NOMO-1 treated with DMSO at 0.1 percent for 48 hours (cell line): ENCODE data around the gene KHDC4.
A peak's percentile ranks its signal among the peaks of the same experiment; 100 is the strongest.
"Not testable (repeated sequence)": the region's sequence is repeated elsewhere in the genome, so short reads cannot be mapped to it uniquely, and the experiment has no call there.

ENCODE experiments used
- DNase-seq: peaks from one replicate; lab custom pipeline; 2025; ENCODE audit not compliant: unreplicated experiment; lab: John Stamatoyannopoulos, UW

KHDC4 gene

DNA sequence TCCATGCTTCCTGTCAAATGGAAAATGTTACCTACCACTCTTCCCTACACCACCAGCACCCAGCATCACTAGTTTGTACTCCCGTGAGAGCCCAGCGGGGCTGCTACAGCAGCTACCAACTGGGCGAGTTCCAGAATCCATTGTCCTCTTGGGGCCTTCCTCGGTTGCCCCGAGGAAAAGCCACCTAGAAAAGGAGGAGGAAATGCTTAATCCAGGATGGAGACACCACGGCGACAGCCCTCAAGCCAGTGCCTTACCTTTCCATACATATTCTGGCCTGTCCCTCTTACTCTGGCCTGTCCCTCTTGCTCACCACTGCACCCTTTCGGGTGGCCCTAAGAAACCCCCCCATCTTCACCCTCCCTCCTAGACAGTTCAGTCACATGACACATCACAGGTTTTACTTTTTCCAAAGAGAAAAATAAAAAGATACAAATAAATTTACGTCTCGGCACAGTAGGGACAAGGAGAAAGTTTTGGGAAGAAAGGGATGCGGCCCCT lies 23.5 kb downstream of the KHDC4 start:
- DNase-seq, result no peak

GRCh38 chr1:155909894-155910293 lies 24.3 kb downstream of the KHDC4 start:
- DNase-seq, result peak; percentile 85

GRCh38 chr1:155904261-155904660 lies 30.0 kb downstream of the KHDC4 start:
- DNase-seq, result no peak

- no peak for DNase-seq
These were observed 34.1 kb downstream of the KHDC4 start for GRCh38 chr1:155900161-155900560.

- DNase-seq, result no peak
These were observed 34.5 kb downstream of the KHDC4 start for GRCh38 chr1:155899683-155900082.

- DNase-seq, result no peak
These were observed 35.3 kb downstream of the KHDC4 start for GRCh38 chr1:155898888-155899287.

GRCh38 chr1:155897746-155898145 lies 36.5 kb downstream of the KHDC4 start:
- DNase-seq, result no peak

- not testable (repeated sequence) for DNase-seq
These were observed 37.7 kb downstream of the KHDC4 start for GRCh38 chr1:155896476-155896875.

- not testable (repeated sequence) for DNase-seq
These were observed 38.6 kb downstream of the KHDC4 start for GRCh38 chr1:155895617-155896016.

DNA sequence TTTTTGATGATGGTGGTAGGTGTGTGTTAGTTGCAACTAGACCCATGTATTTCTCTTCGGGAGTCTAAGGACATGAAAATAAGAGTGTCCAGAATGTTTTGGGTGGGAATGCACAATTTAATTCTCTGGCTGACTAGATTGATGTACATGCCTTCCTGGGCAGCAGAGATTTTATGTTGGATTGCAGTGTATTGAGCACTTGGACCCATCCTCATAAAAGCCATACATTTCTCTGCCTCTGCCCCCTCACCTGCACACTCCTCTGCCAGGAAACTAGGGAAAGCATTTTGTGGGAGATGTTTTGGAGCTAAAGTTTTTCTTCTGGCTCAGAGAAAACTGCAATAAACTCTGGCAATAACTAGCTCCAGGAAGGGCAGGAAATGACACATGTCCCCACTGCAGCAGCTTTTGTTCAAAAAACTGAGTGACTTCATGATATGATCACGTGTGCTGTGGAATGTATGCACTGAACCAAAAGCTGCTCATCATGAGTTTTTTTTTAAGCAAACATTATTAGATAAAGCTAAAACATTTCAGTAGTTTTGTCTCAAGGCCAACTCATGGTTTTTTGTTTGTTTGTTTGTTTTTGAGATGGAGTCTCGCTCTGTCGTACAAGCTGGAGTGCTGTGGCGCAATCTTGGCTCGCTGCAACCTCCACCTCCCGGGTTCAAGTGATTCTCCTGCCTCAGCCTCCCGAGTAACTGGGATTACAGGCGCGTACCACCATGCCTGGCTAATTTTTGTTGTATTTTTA lies 40.6 kb downstream of the KHDC4 start:
- peak; percentile 39 for DNase-seq

DNA sequence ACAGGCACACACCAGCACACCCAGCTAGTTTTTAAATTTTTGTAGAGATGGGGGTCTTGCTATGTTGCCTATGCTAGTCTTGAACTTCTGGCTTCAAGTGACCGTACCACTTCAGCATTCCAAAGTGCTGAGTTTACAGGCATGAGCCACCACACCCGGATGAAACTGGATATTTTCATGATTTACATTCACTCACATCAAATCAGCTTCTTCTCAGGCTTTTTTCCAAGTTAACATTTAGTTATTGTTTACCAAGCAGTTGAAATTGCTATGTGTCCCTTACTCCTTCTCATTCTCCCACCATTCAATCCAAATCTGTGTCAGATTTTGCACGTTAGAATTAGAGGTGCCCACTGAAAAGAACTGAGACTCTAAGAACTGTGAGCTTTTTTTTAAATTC lies 41.4 kb downstream of the KHDC4 start:
- DNase-seq, result no peak

DNA sequence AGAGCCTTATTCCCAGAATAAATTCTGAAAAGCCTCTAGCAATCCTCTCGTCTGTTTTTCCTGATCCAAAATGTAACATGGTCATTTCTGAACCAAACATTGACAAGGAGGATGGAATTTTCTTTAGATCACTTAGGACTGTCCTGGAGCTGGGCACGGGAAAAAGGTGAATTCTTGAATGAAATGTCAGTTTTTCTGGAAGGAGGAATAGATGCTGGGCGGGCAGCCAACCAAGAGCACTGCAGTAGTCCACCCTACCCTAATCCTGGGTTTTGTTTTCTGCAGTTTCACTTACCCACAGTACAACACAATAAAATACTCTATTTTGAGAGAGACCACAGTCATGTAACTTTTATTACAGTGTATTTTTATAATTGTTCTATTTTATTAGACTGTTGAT lies 44.0 kb downstream of the KHDC4 start:
- DNase-seq, result no peak

DNA sequence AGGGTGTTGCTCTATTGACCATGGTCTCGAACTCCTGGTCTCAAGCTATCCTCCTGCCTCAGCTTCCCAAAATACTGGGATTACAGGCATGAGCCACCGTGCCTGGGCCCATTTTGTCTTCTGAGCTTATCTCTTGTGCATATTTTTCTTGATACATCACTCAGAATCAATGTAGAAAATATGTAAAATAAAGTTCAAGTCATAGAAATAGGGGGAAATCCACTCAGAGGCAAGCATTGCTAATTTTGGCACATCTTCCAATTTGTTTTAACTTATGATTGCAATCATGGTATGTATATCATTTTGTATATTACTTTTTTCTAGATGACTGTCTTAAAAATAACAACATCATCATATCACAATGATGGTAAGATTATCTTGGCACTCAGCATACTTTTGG lies 44.6 kb downstream of the KHDC4 start:
- no peak for DNase-seq

- no peak for DNase-seq
These were observed 45.7 kb downstream of the KHDC4 start for GRCh38 chr1:155888481-155888880.

DNA sequence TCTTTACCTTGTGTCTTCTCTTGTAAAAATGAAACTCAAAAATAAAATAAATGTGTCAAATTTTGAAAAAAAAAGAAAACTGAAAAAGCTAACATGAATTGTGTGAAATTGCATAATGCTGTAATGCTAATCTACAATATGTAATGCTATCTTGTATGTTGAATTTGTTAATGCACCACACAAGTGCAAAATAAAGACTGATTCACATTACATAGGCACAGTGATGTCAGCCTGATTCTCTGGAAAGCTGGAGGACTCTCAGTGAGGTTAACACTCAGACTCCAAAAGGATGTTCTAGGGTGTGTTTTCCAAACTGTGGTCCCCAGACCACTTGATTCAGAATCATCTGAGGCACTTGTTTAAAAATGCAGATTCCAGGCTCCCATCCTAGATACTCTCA lies 49.2 kb downstream of the KHDC4 start:
- DNase-seq, result no peak

GRCh38 chr1:155884031-155884960 lies 49.9 kb downstream of the KHDC4 start:
- DNase-seq, result no peak

DNA sequence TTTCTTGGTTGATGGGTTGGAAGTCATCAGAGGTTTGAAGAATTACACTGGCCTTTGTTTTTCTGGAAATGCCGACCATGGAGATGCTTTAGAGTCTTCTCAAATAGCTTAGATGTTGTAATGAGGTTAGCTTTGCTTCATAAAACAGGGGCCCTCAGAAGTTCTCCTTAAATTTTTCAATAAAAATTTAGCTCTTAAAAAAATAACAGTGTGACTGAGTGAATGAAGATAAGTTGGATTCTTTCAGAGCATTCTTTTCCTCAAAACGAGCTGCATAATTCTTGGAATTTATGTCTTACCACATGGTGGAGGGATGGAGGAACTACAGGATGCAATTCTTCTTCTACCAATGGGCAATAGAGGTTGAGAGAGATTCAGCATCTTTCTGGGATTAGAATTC lies 51.4 kb downstream of the KHDC4 start:
- DNase-seq, result no peak

DNA sequence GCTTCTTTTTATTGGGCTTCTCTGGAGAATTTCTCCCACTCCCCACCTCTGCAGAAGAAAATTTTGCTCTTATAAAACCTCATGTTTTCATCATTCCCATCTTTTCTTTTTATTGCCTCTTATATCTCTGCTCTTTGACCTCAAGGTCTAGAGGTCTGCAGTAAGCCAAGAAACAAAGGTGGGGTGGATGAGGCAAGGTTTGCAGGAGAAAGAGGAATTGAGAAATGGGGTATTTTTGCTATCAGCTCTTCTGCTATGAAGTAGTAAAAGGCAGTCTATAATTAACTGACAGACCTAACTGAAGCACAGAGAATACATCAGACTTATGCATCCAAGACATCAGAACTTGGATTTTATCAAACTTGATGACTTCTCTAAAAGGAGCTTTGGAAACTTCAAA lies 52.0 kb downstream of the KHDC4 start:
- peak; percentile 44 for DNase-seq

DNA sequence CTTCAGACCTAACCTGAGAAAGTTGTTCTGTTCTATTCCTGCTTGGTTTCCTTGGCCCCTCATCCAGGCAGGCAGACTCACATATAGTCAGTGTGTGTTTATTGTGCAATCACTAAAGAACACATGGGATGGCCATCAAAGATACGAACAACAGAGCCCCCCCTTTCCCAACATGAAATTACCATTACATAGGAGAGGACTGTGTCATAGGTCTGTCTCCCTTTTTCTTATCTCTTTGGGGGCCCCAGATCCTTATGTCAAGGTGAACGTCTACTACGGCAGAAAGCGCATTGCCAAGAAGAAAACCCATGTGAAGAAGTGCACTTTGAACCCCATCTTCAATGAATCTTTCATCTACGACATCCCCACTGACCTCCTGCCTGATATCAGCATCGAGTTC lies 53.3 kb downstream of the KHDC4 start:
- no peak for DNase-seq

GRCh38 chr1:155880251-155880650 lies 54.0 kb downstream of the KHDC4 start:
- no peak for DNase-seq

GRCh38 chr1:155877945-155878344 lies 56.3 kb downstream of the KHDC4 start:
- no peak for DNase-seq

DNA sequence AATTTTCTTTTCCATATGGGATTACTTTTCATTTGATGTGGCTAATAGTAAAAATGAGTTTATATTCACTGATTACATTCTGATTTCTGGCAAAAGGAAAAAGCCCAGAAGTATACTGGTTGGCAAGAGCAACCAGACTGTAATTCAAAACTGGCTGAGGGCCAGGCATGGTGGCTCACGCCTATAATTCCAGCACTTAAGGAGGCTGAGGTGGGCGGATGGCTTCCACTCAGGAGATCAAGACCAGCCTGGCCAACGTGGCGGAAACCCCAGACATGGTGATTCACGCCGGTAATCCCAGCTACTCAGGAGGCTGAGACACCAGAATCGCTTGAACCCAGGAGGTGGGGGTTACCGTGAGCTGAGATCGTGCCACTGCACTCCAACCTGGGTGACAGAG lies 60.4 kb downstream of the KHDC4 start:
- no peak for DNase-seq
